H1 (cell line): ENCODE measurements around the gene SOSTDC1. TPM values are rescaled to one million over a fixed set of nuclear protein-coding genes. Genes with fewer than 3 reads are reported as not detected.

Experiments
- CTCF ChIA-PET: fragments of 300-600 bp; sonication (Branson Sonifier 250); formaldehyde crosslinking; loops from one replicate; lab custom pipeline; 2021; ENCODE audit not compliant: partially characterized antibody; lab: Charles Lee
- POLR2A ChIA-PET: fragments of 300-600 bp; sonication (Branson Sonifier 250); formaldehyde crosslinking; loops from one replicate; lab custom pipeline; 2021; ENCODE audit warnings: inconsistent platforms; ENCODE audit not compliant: partially characterized antibody; lab: Charles Lee
- DNase-seq, 2 experiments: peaks; one replicate each; pipeline versions ENCODE4 v3.0.0 to v3.0.0-alpha.2; 2010 to 2022; ENCODE audit warnings: low spot score in 2 of 2, low read depth in 1 of 2, mixed read lengths in 1 of 2
- FAIRE-seq: peaks from 2 replicates; lab custom pipeline; 2011; peaks lifted over from hg19 to GRCh38; lab: Jason Lieb, UNC
- H2AFZ ChIP-seq: 2 replicates; pipeline ENCODE4 v1.8.1; 2012; ENCODE audit warnings: low read length, inconsistent platforms
- H2AK5ac ChIP-seq: 2 replicates; pipeline ENCODE4 v1.6.1; 2013; ENCODE audit warnings: low read depth, low read length
- H2BK120ac ChIP-seq: replicated peaks from 2 replicates; pipeline ENCODE3; 2013; ENCODE audit warnings: low read depth, low read length, inconsistent platforms
- H2BK12ac ChIP-seq: 2 replicates; pipeline ENCODE4 v1.6.1; 2013; ENCODE audit warnings: low read depth, low read length
- H2BK15ac ChIP-seq: 2 replicates; pipeline ENCODE4 v1.6.1; 2013; ENCODE audit warnings: low read length
- H2BK20ac ChIP-seq: 2 replicates; pipeline ENCODE4 v1.6.1; 2013; ENCODE audit warnings: low read length
- H2BK5ac ChIP-seq: 2 replicates; pipeline ENCODE4 v1.6.1; 2013; ENCODE audit warnings: low read depth, low read length
- H3K14ac ChIP-seq: 2 replicates; pipeline ENCODE4 v1.6.1; 2013; ENCODE audit warnings: inconsistent platforms; ENCODE audit not compliant: insufficient read length
- H3K18ac ChIP-seq: 2 replicates; pipeline ENCODE4 v1.6.1; 2013; ENCODE audit warnings: low read length; ENCODE audit errors: extremely low read depth
- H3K23ac ChIP-seq: 2 replicates; pipeline ENCODE4 v1.6.1; 2013; ENCODE audit warnings: inconsistent platforms; ENCODE audit not compliant: insufficient read length
- H3K23me2 ChIP-seq: 2 replicates; pipeline ENCODE4 v1.6.1; 2013; ENCODE audit warnings: low read depth, low read length
- H3K27ac ChIP-seq: 2 replicates; pipeline ENCODE4 v1.6.1; 2011; ENCODE audit warnings: low read depth, low read length, inconsistent platforms
- H3K27me3 ChIP-seq, 4 experiments: replicated peaks in 1 of 4; 1 replicate in 1 of 4; 2 replicates in 3 of 4; pipeline versions ENCODE4 v1.6.1 to v1.8.1; 2011 to 2013; ENCODE audit warnings: low read length in 3 of 4, mild to moderate bottlenecking in 3 of 4, inconsistent platforms in 2 of 4, mixed read lengths in 2 of 4, moderate library complexity in 1 of 4; ENCODE audit not compliant: control insufficient read depth in 3 of 4, insufficient read depth in 3 of 4; ENCODE audit errors: extremely low read depth in 1 of 4
- H3K36me3 ChIP-seq, 4 experiments: 2 replicates each; pipeline versions ENCODE4 v1.6.1 to v1.8.1; 2011 to 2013; ENCODE audit warnings: mild to moderate bottlenecking in 4 of 4, low read length in 3 of 4, moderate library complexity in 2 of 4, control low read depth in 1 of 4, inconsistent platforms in 1 of 4; ENCODE audit not compliant: insufficient read depth in 4 of 4, control insufficient read depth in 2 of 4
- H3K4ac ChIP-seq: replicated peaks from 2 replicates; pipeline ENCODE3; 2013; ENCODE audit warnings: low read length, low read depth, mixed read lengths, inconsistent platforms; ENCODE audit not compliant: insufficient read length
- H3K4me1 ChIP-seq, 4 experiments: replicated peaks in 1 of 4; 1 replicate in 1 of 4; 2 replicates in 3 of 4; pipeline versions ENCODE4 v1.6.1 to v1.8.1; 2011 to 2013; ENCODE audit warnings: low read length in 3 of 4, inconsistent platforms in 2 of 4, mixed read lengths in 1 of 4; ENCODE audit not compliant: insufficient read depth in 4 of 4, control insufficient read depth in 3 of 4
- H3K4me2 ChIP-seq, 2 experiments: 2 replicates each; pipeline versions ENCODE4 v1.6.1 to v1.8.1; 2011 to 2013; ENCODE audit warnings: low read depth in 2 of 2, low read length in 2 of 2, control low read depth in 1 of 2, inconsistent platforms in 1 of 2, mild to moderate bottlenecking in 1 of 2; ENCODE audit not compliant: insufficient read depth in 1 of 2
- H3K4me3 ChIP-seq, 4 experiments: fragments of 200-600, 300-600 bp in 1 of 4; sonication (generic), shearing (Covaris generic), sonication (Bioruptor Twin) in 1 of 4; 2 replicates each; pipeline versions ENCODE4 v1.5.1 to v1.8.1; 2011 to 2016; ENCODE audit warnings: low read length in 4 of 4, low read depth in 3 of 4, control low read depth in 2 of 4, inconsistent platforms in 2 of 4, mild to moderate bottlenecking in 2 of 4, mixed read lengths in 1 of 4, moderate library complexity in 1 of 4; ENCODE audit not compliant: insufficient read depth in 2 of 4; ENCODE audit errors: extremely low read depth in 1 of 4
- H3K56ac ChIP-seq: replicated peaks from 2 replicates; pipeline ENCODE3; 2013; ENCODE audit warnings: low read depth, mild to moderate bottlenecking, mixed read lengths, low read length, inconsistent platforms; ENCODE audit not compliant: insufficient read length
- H3K79me1 ChIP-seq: 2 replicates; pipeline ENCODE4 v1.6.1; 2013; ENCODE audit warnings: low read depth, low read length, control low read depth
- H3K79me2 ChIP-seq, 2 experiments: 2 replicates each; pipeline versions ENCODE4 v1.6.1 to v1.8.1; 2012 to 2013; ENCODE audit warnings: low read length in 2 of 2, mild to moderate bottlenecking in 2 of 2, inconsistent platforms in 1 of 2; ENCODE audit not compliant: insufficient read depth in 2 of 2, control insufficient read depth in 1 of 2
- H3K9ac ChIP-seq, 4 experiments: replicated peaks in 1 of 4; 1 replicate in 1 of 4; 2 replicates in 3 of 4; pipeline versions ENCODE4 v1.6.1 to v1.8.1; 2011 to 2013; ENCODE audit warnings: low read depth in 3 of 4, low read length in 3 of 4, control low read depth in 2 of 4, mild to moderate bottlenecking in 2 of 4, moderate library complexity in 2 of 4, inconsistent platforms in 1 of 4; ENCODE audit errors: extremely low read depth in 1 of 4
- H3K9me3 ChIP-seq, 2 experiments: 2 replicates each; pipeline versions ENCODE4 v1.6.1 to v1.8.1; 2012 to 2013; ENCODE audit warnings: mild to moderate bottlenecking in 2 of 2, moderate library complexity in 2 of 2, control low read depth in 1 of 2, inconsistent platforms in 1 of 2, low read depth in 1 of 2, low read length in 1 of 2, mixed read lengths in 1 of 2; ENCODE audit not compliant: insufficient read depth in 2 of 2
- H4K20me1 ChIP-seq, 2 experiments: replicated peaks in 1 of 2; 2 replicates each; pipeline versions ENCODE3 to v1.8.1; 2011 to 2013; ENCODE audit warnings: inconsistent platforms in 2 of 2, low read length in 2 of 2, mild to moderate bottlenecking in 1 of 2; ENCODE audit not compliant: insufficient read depth in 2 of 2, control insufficient read depth in 1 of 2
- H4K5ac ChIP-seq: 2 replicates; pipeline ENCODE4 v1.6.1; 2013; ENCODE audit warnings: low read length, low read depth, mixed read lengths, inconsistent platforms; ENCODE audit not compliant: insufficient read length
- H4K8ac ChIP-seq: 2 replicates; pipeline ENCODE4 v1.8.0; 2013; ENCODE audit warnings: mild to moderate bottlenecking, moderate library complexity, low read length, inconsistent platforms; ENCODE audit not compliant: insufficient read depth; ENCODE audit errors: extremely low read depth
- H4K91ac ChIP-seq: replicated peaks from 2 replicates; pipeline ENCODE3; 2013; ENCODE audit warnings: low read length, mixed read lengths, inconsistent platforms; ENCODE audit not compliant: insufficient read length
- MAX ChIP-seq: IDR thresholded peaks from 2 replicates; pipeline ENCODE4 v1.6.1; 2012; ENCODE audit warnings: inconsistent platforms
- RBBP5 ChIP-seq: IDR thresholded peaks from 2 replicates; pipeline ENCODE4 v1.7.1; 2012; ENCODE audit warnings: low read depth, mild to moderate bottlenecking, inconsistent platforms, low read length, moderate library complexity, borderline replicate concordance
- SIRT6 ChIP-seq: IDR thresholded peaks from one replicate; pipeline ENCODE4 v1.7.1; 2012; ENCODE audit warnings: low read length, inconsistent platforms
- polyA plus RNA-seq, 7 experiments: library from polyadenylated mRNA; depleted of rRNA in 3 of 7; stranded (reverse) in 5 of 7; unstranded in 2 of 7; fragments of >200 nt in 5 of 7; fragments of 200-250 nt in 2 of 7; gene quantifications; 1 replicate in 5 of 7; 2 replicates in 1 of 7; 4 replicates in 1 of 7; pipeline versions ENCODE4 v1.2.1 to v1.2.3, GENCODE V29; 2011 to 2013; ENCODE audit warnings: missing spikeins in 2 of 7, mixed read lengths in 2 of 7
- total RNA-seq: library from RNA; stranded (reverse); fragmentation: NEBNext Ultra II Directional; extraction: Animal tissue kit (Norgen Biotek cat#: 25700); gene quantifications from 2 replicates; pipeline ENCODE4 v1.2.1, GENCODE V29; 2021

SOSTDC1 gene
- total and polyA plus RNA-seq, 2 of the 8 experiments (the other 6 are each of a cell fraction or from before 2014, with no cell fraction given) = 0.35 to 0.79 TPM

DNA sequence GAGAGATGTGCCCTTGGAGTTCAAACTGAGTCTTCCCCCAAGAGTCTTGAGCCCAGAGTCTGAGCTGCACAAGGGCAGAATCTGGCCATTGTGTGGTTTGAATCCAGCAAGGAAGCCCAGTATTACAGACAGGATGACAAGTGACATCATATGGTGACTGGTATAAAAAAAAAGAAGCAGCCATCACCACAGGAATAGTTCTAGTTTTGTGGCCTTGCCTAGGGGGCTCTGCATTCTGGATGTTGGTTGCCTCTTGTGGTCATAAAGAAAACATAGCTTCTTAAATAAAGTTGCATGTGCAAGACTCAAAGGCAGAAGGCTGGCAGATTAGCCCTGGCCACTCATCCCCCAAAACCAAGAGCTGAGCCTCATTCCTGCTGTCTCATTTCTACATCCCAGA is 44.3 kb upstream of the SOSTDC1 start:
- no peak overlapping the region for H4K8ac ChIP-seq
- no peak overlapping the region for H2BK12ac ChIP-seq
- no peak overlapping the region for H3K14ac ChIP-seq
- no peak overlapping the region for H3K4me3 ChIP-seq
- H4K91ac ChIP-seq = no peak overlapping the region
- H3K27ac ChIP-seq = no peak overlapping the region; the same call in 1 of the 2 replicates
- TF ChIP-seq RBBP5 = no peak
- no peak for TF ChIP-seq SIRT6
- TF ChIP-seq MAX = no peak
- H2BK5ac ChIP-seq = no peak overlapping the region
- H3K56ac ChIP-seq = no peak overlapping the region
- H2BK15ac ChIP-seq = no peak overlapping the region
- H3K9ac ChIP-seq = no peak overlapping the region
- no peaks in the 10 kb centered on the region for H4K20me1 ChIP-seq
- H3K4me1 ChIP-seq = no peaks in the 10 kb centered on the region; a peak in 1 of 7 replicates
- H3K23ac ChIP-seq = no peak overlapping the region
- no peak overlapping the region for H3K18ac ChIP-seq
- no peaks in the 10 kb centered on the region for H3K9me3 ChIP-seq
- H3K79me1 ChIP-seq = no peaks in the 10 kb centered on the region
- H3K36me3 ChIP-seq = no peaks in the 10 kb centered on the region
- no peak overlapping the region; the same call in 1 of the 2 replicates for H2AFZ ChIP-seq
- no peak for DNase-seq
- POLR2A ChIA-PET = no interaction called here
- H2AK5ac ChIP-seq = no peak overlapping the region
- no peak overlapping the region for H3K4me2 ChIP-seq
- no peak overlapping the region for H4K5ac ChIP-seq
- H3K23me2 ChIP-seq = no peaks in the 10 kb centered on the region
- CTCF ChIA-PET = interaction anchor here (0.7 to 1.2 kb wide), 5 partner anchors 12 to 292 kb away, joined by 3 to 9 read pairs (median 4); no protein-coding TSS in a partner anchor
- H2BK20ac ChIP-seq = no peak overlapping the region
- no peaks in the 10 kb centered on the region for H3K79me2 ChIP-seq
- H2BK120ac ChIP-seq = no peak overlapping the region
- no peak for FAIRE-seq
- H3K27me3 ChIP-seq = no peaks in the 10 kb centered on the region
- H3K4ac ChIP-seq = no peak overlapping the region
